ENCODE data around the gene UNC119B. TPM values are rescaled to one million over a fixed set of nuclear protein-coding genes. Genes with fewer than 3 reads are reported as not detected.
"Not testable (repeated sequence)": the region's sequence is repeated elsewhere in the genome, so short reads cannot be mapped to it uniquely, and the experiment has no call there.

UNC119B gene
- total and polyA plus RNA-seq, 7 donors: 4.3 to 10.9 (median 8.2) TPM

DNA sequence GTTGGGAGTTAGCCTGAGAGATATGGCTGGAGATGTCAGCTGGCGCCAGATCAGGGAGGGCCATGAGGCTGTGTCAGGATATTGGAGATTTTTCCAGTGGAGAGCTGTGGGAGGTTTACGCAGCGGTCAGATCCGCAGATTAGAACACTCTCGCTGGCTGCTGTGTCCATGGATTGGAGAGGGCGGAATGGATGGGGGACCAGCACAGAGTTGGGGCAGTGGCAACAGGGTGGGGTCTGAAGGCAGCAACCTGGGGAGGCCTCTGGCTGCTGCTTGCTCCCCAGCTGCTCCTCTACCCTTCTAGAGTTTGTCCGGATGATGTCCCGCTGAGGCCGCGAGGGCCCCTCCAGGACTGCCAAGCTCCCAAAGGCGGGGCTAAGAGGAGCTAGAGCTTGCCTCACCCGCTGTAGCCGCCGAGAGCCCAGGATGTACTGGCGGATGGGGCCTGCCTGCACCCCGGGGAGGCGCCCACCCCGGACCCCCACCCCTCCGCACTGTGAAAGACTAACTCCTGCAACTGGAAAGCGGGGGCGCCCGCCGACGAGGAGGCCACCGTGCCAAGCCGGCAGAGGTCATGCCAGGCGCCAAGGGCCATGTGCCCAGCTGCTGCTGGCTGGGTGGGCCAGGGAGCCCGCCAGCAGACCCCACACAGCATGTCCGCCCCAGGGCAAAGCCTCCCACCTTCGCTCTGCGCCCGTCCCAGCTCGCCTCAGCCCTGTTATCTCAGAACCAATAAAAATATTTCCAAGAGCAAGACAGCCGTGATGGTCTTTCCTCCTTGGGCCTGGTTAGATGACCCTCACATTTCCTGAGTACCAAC, 43.5 kb upstream of the UNC119B start:
- Histone ChIP-seq H3K36me3 (ENCODE audit: insufficient read depth in 1 of 2, low read depth in 1 of 2) (no peaks in the 10 kb centered on the region), H3K9me3 (no peaks in the 10 kb centered on the region), H3K4me1 (no peaks in the 10 kb centered on the region), H3K4me3 (no peak overlapping the region), H3K27me3 (ENCODE audit: insufficient read depth in 3 of 3, low read length in 2 of 3) (peaks cover 0 to 3% (median 0%) of the 10 kb centered on the region in 3 donors), H3K27ac (no peak overlapping the region)
- TF ChIP-seq, protein P1, sequence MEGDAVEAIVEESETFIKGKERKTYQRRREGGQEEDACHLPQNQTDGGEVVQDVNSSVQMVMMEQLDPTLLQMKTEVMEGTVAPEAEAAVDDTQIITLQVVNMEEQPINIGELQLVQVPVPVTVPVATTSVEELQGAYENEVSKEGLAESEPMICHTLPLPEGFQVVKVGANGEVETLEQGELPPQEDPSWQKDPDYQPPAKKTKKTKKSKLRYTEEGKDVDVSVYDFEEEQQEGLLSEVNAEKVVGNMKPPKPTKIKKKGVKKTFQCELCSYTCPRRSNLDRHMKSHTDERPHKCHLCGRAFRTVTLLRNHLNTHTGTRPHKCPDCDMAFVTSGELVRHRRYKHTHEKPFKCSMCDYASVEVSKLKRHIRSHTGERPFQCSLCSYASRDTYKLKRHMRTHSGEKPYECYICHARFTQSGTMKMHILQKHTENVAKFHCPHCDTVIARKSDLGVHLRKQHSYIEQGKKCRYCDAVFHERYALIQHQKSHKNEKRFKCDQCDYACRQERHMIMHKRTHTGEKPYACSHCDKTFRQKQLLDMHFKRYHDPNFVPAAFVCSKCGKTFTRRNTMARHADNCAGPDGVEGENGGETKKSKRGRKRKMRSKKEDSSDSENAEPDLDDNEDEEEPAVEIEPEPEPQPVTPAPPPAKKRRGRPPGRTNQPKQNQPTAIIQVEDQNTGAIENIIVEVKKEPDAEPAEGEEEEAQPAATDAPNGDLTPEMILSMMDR (IDR thresholded peaks at IDR 0.05): no peak
- no peak for DNase-seq
- ATAC-seq: no peak
- intact Hi-C loops (cut with DNase I): no loop called here
- WGBS, 3 donors: 67 to 75% (median 75%) methylated on average over 27 to 34 of the region's 34 CpGs

DNA sequence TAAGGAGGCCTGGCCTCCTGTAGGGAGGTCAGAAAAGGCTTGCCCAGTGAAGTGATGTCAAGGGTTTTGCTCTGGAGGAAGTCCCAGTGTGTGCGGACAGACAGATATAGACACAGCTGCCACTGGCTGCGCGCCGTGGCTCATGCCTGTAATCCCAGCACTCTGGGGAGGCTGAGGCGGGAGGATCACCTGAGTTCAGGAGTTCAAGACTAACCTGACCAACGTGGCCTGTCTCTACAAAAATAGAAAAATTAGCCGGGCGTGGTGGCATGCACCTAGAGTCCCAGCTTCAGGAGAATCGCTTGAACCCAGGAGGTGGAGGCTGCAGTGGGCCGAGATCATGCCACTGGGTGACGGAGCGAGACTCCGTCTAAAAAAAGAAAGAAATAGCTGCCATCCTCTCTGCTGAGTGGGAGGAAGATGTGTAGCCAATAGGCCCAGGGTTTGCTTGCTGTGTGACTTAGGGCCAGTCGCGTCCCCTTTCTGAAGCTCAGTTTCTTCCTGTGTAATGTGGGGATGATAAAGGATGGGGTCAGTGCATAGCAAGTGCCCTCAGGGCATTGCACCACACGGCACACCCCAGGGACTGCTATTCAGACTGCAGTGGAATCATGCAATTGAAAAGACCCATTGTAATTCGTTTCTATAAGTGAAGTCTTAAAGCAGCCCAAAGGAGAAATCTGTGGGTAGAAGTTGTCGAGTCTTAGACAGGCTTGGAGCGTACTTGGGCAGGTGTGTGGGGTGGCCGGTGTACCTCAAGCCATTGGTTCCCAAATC, 42.0 kb upstream of the UNC119B start:
- Histone ChIP-seq H3K9me3 (no peaks in the 10 kb centered on the region), H3K4me3 (no peak overlapping the region), H3K27me3 (ENCODE audit: insufficient read depth in 3 of 3, low read length in 2 of 3) (no peaks in the 10 kb centered on the region), H3K4me1 (no peaks in the 10 kb centered on the region), H3K27ac (no peak overlapping the region), H3K36me3 (ENCODE audit: insufficient read depth in 1 of 2, low read depth in 1 of 2) (no peaks in the 10 kb centered on the region)
- TF ChIP-seq, protein P1 (IDR thresholded peaks at IDR 0.05): no peak
- WGBS, 3 donors: 82 to 86% (median 85%) methylated on average over 20 of the region's 20 CpGs
- intact Hi-C loops (cut with DNase I): no loop called here
- no peak for DNase-seq
- no peak for ATAC-seq

DNA sequence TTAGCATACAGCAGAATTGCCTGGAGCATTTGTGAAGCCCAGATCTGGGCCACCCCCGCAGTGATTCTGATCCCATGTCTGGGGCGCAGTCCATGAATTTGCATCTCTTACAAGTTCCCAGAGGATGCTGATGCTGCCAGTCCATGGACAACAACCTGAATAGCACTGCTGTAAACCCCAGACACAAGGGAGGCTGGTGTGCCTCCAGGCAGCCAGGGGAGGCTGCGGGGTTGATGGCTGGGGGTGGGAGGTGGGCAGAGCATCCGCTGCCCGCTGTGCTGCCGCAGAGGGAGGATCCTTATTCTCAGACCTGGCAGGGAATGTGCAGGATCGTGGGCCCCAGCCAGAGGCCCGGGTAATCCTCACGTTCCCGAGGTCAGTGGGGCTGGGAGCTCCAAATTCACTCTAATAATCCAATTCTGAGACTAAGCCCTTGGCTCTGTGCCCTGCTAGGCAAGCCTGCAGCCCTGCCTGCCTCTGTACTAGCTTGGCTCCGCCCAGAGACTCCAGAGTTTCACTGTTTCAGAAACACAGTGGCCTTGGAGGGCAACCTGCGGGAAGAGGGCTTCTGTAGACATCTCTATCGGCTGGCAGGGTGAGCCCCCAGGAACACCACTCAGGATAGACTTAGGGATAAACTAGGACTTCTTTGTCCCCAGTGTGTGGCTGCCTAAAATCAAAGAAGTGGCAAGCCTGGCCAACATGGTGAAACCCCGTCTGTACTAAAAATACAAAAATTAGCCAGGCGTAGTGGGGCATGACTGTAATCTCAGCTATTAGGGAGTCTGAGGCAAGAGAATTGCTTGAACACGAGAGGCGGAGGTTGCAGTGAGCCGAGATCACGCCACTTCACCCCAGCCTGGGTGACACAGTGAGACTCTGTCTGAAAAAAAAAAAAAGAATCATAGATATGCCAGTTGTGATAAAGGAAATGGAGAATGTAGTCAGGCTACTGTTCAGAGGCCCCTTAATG, 41.1 kb upstream of the UNC119B start:
- H3K27me3 ChIP-seq (ENCODE audit: insufficient read depth in 3 of 3, low read length in 2 of 3): no peaks in the 10 kb centered on the region
- ATAC-seq (no peak), DNase-seq (peak in 1 of 2 donors; percentile 26)
- intact Hi-C loops (cut with DNase I): no loop called here
- TF ChIP-seq, protein P1 (IDR thresholded peaks at IDR 0.05): no peak
- no peaks in the 10 kb centered on the region for H3K9me3 ChIP-seq
- WGBS, 3 donors: 38 to 47% (median 44%) methylated on average over 19 of the region's 19 CpGs
- no peak overlapping the region for H3K4me3 ChIP-seq
- H3K27ac ChIP-seq: no peak overlapping the region
- no peaks in the 10 kb centered on the region for H3K4me1 ChIP-seq
- no peaks in the 10 kb centered on the region for H3K36me3 ChIP-seq (ENCODE audit: insufficient read depth in 1 of 2, low read depth in 1 of 2)

DNA sequence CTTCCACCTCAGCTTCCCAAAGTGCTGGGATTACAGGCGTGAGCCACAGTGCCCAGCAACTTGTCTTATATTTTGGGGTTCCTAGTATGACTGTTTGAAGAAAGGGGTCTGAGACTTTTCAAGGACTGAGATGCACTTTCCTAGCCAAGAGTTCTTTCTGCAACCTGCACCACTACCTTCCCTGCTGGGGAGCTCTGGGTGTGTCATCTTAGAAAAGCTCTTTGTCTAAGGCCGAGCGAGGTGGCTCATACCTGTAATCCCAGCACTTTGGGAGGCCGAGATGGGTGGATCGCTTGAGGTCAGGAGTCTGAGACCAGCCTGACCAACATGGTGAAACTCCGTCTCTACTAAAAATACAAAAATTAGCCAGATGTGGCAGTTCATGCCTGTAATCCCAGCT, 40.0 kb upstream of the UNC119B start:
- DNase-seq, ATAC-seq: not testable (repeated sequence)

More for the DNA sequence above, 40.0 kb upstream of the UNC119B start:
- H3K36me3 ChIP-seq (ENCODE audit: insufficient read depth in 1 of 2, low read depth in 1 of 2); H3K9me3 ChIP-seq; H3K4me3 ChIP-seq; H3K27me3 ChIP-seq (ENCODE audit: insufficient read depth in 3 of 3, low read length in 2 of 3); H3K4me1 ChIP-seq; intact Hi-C loops (cut with DNase I); H3K27ac ChIP-seq: not testable (repeated sequence)
- WGBS, 3 donors: 94 to 96% (median 96%) methylated on average over 6 of the region's 6 CpGs
